ENCODE results near the gene KLHDC7B.

Gene KLHDC7B

DNA sequence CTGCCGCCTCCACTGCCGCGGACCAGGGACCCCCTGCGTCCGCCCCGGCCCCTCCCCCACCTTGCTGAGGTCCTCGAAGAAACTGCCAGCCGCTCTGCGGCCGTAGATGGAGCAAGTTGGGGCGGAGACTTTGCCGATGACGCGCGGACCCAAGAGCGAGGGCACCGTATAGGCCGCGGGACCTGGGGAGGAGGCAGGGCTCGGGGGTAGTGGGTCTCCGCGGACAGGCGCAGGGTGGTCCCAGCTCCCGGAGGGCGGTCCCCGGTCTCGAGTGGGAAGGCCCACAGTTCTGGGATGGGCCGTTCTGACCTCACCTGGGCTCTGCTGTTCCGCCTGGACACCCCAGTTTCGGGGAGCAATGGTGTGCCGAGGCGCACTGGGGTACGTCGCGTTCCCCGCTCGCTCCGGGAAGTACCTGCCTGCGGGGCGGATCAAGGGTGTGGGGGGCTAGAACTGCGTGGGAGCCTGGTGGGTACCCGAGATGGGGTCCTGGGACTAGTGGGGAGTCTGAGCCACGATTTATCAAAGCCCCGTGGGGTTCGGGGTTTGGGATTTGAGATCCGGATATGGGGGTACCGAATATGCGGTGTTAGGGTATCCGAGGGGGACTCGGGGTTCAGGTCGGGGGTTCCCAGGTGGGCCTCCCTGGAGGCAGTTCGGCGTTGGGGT is 14.7 kb upstream of the KLHDC7B start:
- H3K27me3 ChIP-seq (ENCODE audit: low read depth, low read length) = no peaks in the 10 kb centered on the region
- H2AFZ ChIP-seq (ENCODE audit: low read depth, low read length) = no peak overlapping the region
- no peaks in the 10 kb centered on the region for H4K20me1 ChIP-seq (ENCODE audit: insufficient read depth, low read length)
- H3K79me2 ChIP-seq (ENCODE audit: low read length) = 0 out of 2 replicates have a peak, but pooled peaks cover 4% of the 10 kb centered on the region
- peak overlapping the region; percentile 95 for H3K4me2 ChIP-seq (ENCODE audit: low read length)
- peaks cover 43% of the 10 kb centered on the region for H3K4me1 ChIP-seq (ENCODE audit: low read length)
- H3K9ac ChIP-seq (ENCODE audit: low read length) = peak overlapping the region; percentile 99
- no peaks in the 10 kb centered on the region for H3K36me3 ChIP-seq (replicated peaks; ENCODE audit: low read depth, low read length)
- peak overlapping the region; percentile 80 for H3K27ac ChIP-seq (ENCODE audit: low read length)
- peak overlapping the region; percentile 98 for H3K4me3 ChIP-seq (ENCODE audit: low read length)
- H3K9me3 ChIP-seq (ENCODE audit: insufficient read depth, low read length) = no peaks in the 10 kb centered on the region
- TF ChIP-seq EZH2phosphoT487 (IDR thresholded peaks at IDR 0.05; ENCODE audit: low read depth) = no peak
- TF ChIP-seq, protein P1, sequence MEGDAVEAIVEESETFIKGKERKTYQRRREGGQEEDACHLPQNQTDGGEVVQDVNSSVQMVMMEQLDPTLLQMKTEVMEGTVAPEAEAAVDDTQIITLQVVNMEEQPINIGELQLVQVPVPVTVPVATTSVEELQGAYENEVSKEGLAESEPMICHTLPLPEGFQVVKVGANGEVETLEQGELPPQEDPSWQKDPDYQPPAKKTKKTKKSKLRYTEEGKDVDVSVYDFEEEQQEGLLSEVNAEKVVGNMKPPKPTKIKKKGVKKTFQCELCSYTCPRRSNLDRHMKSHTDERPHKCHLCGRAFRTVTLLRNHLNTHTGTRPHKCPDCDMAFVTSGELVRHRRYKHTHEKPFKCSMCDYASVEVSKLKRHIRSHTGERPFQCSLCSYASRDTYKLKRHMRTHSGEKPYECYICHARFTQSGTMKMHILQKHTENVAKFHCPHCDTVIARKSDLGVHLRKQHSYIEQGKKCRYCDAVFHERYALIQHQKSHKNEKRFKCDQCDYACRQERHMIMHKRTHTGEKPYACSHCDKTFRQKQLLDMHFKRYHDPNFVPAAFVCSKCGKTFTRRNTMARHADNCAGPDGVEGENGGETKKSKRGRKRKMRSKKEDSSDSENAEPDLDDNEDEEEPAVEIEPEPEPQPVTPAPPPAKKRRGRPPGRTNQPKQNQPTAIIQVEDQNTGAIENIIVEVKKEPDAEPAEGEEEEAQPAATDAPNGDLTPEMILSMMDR (IDR thresholded peaks at IDR 0.05; ENCODE audit: low read depth, low read length) = no peak

GRCh38 chr22:50531546-50531961 is 14.1 kb upstream of the KLHDC7B start:
- Histone ChIP-seq H3K79me2 (ENCODE audit: low read length) (0 out of 2 replicates have a peak, but pooled peaks cover 4% of the 10 kb centered on the region), H2AFZ (ENCODE audit: low read depth, low read length) (no peak overlapping the region), H3K4me3 (ENCODE audit: low read length) (peak overlapping the region; percentile 98), H3K9ac (ENCODE audit: low read length) (peak overlapping the region; percentile 99), H4K20me1 (ENCODE audit: insufficient read depth, low read length) (no peaks in the 10 kb centered on the region), H3K4me2 (ENCODE audit: low read length) (peak overlapping the region; percentile 95), H3K27ac (ENCODE audit: low read length) (peak overlapping the region; percentile 80), H3K4me1 (ENCODE audit: low read length) (peaks cover 46% of the 10 kb centered on the region), H3K9me3 (ENCODE audit: insufficient read depth, low read length) (no peaks in the 10 kb centered on the region), H3K36me3 (replicated peaks; ENCODE audit: low read depth, low read length) (no peaks in the 10 kb centered on the region), H3K27me3 (ENCODE audit: low read depth, low read length) (no peaks in the 10 kb centered on the region)
- TF ChIP-seq, protein P1 (IDR thresholded peaks at IDR 0.05; ENCODE audit: low read depth, low read length) = no peak
- no peak for TF ChIP-seq EZH2phosphoT487 (IDR thresholded peaks at IDR 0.05; ENCODE audit: low read depth)

DNA sequence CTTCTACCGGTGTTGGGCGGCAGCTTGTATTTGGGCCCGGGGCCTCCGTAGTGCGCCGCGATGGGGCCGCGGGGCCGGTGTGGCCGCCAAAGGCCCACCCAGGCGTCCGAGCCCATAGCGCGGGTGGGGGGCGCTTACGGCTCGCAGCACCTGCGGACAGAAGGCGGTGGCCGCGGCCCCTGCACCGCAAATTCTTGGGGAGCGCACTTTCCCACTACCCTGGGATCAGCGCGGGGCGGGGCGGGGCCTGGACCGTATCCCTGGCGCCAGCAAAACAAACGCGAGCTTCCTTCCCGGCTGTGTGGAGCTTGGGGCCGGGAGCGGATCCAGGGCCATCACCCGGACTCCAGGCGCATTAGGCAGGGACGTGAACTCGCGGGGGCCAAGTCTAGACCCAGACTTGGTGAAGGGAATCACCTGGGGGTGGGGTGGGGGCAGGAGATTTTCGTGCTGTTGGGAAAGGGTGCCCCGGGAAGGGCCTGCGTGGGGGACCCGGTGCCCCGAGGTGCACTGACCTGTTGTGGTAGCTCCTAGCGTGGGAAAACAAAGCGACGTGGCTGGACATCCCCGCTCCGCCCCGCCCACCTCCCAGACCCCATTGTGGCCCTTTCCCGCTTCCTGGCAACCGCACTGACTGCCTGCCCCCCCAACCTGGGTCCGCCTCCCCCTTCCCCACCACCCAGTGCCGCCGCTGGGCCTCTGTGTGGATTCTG is 13.6 kb upstream of the KLHDC7B start:
- no peaks in the 10 kb centered on the region for H3K27me3 ChIP-seq (ENCODE audit: low read depth, low read length)

More for the DNA sequence above, 13.6 kb upstream of the KLHDC7B start:
- Histone ChIP-seq H3K4me2 (ENCODE audit: low read length) (peak overlapping the region; percentile 95), H3K36me3 (replicated peaks; ENCODE audit: low read depth, low read length) (no peaks in the 10 kb centered on the region), H3K9me3 (ENCODE audit: insufficient read depth, low read length) (no peaks in the 10 kb centered on the region), H3K79me2 (ENCODE audit: low read length) (0 out of 2 replicates have a peak, but pooled peaks cover 4% of the 10 kb centered on the region), H2AFZ (ENCODE audit: low read depth, low read length) (no peak overlapping the region), H3K27ac (ENCODE audit: low read length) (peak overlapping the region; percentile 80), H3K4me1 (ENCODE audit: low read length) (peaks cover 46% of the 10 kb centered on the region), H4K20me1 (ENCODE audit: insufficient read depth, low read length) (no peaks in the 10 kb centered on the region), H3K4me3 (ENCODE audit: low read length) (peak overlapping the region; percentile 98), H3K9ac (ENCODE audit: low read length) (peak overlapping the region; percentile 99)
- TF ChIP-seq, protein P1 (IDR thresholded peaks at IDR 0.05; ENCODE audit: low read depth, low read length) = no peak
- no peak for TF ChIP-seq EZH2phosphoT487 (IDR thresholded peaks at IDR 0.05; ENCODE audit: low read depth)

Measured in OCI-LY3 (cell line).